HEK293 (cell line): ENCODE results near the gene PPP1R1C.
A peak's percentile ranks its signal among the peaks of the same experiment; 100 is the strongest.

ENCODE experiments used
- BCL11B ChIP-seq: fragments of 450-650 bp; formaldehyde crosslinking; IDR thresholded peaks from 2 replicates; pipeline ENCODE4 v1.5.1; 2016; ENCODE audit warnings: low read depth, missing biosample characterization, missing genetic modification characterization
- FEZF1 ChIP-seq: fragments of 450-650 bp; formaldehyde crosslinking; IDR thresholded peaks from 2 replicates; pipeline ENCODE4 v1.5.1; 2016; ENCODE audit warnings: missing biosample characterization, missing genetic modification characterization
- GLI2 ChIP-seq: fragments of 450-650 bp; formaldehyde crosslinking; IDR thresholded peaks from 2 replicates; pipeline ENCODE4; 2017; ENCODE audit warnings: missing biosample characterization, missing genetic modification characterization, low read depth, borderline replicate concordance
- KLF9 ChIP-seq: fragments of 450-650 bp; formaldehyde crosslinking; IDR thresholded peaks from 2 replicates; pipeline ENCODE4 v1.5.1; 2016; ENCODE audit warnings: missing biosample characterization, missing genetic modification characterization, low read depth
- MZF1 ChIP-seq: fragments of 450-650 bp; formaldehyde crosslinking; IDR thresholded peaks from 2 replicates; pipeline ENCODE4 v1.5.1; 2017; ENCODE audit warnings: missing biosample characterization, missing genetic modification characterization, borderline replicate concordance
- SALL2 ChIP-seq: fragments of 450-650 bp; formaldehyde crosslinking; IDR thresholded peaks from 2 replicates; pipeline ENCODE4 v1.5.0; 2017; ENCODE audit warnings: missing biosample characterization, mild to moderate bottlenecking, missing genetic modification characterization, borderline replicate concordance
- SCRT1 ChIP-seq: fragments of 450-650 bp; formaldehyde crosslinking; IDR thresholded peaks from 2 replicates; pipeline ENCODE4 v1.5.1; 2016; ENCODE audit warnings: missing biosample characterization, missing genetic modification characterization, borderline replicate concordance
- ZBTB1 ChIP-seq: fragments of 450-650 bp; formaldehyde crosslinking; IDR thresholded peaks from 2 replicates; pipeline ENCODE4 v1.5.1; 2016; ENCODE audit warnings: missing biosample characterization, missing genetic modification characterization
- ZBTB17 ChIP-seq: fragments of 450-650 bp; formaldehyde crosslinking; IDR thresholded peaks from 2 replicates; pipeline ENCODE4 v1.5.1; 2016; ENCODE audit warnings: missing biosample characterization, missing genetic modification characterization
- ZNF140 ChIP-seq: fragments of 450-650 bp; formaldehyde crosslinking; IDR thresholded peaks from 2 replicates; pipeline ENCODE4 v1.5.1; 2016; ENCODE audit warnings: missing biosample characterization, missing genetic modification characterization
- ZNF302 ChIP-seq: fragments of 450-650 bp; formaldehyde crosslinking; IDR thresholded peaks from 2 replicates; pipeline ENCODE4 v1.5.1; 2016; ENCODE audit warnings: missing biosample characterization, missing genetic modification characterization, low read depth
- ZNF416 ChIP-seq: fragments of 450-650 bp; formaldehyde crosslinking; IDR thresholded peaks from 2 replicates; pipeline ENCODE4 v1.5.1; 2016; ENCODE audit warnings: missing biosample characterization, missing genetic modification characterization
- ZNF585B ChIP-seq: fragments of 450-650 bp; formaldehyde crosslinking; IDR thresholded peaks from 2 replicates; pipeline ENCODE4 v1.5.1; 2016; ENCODE audit warnings: missing biosample characterization, missing genetic modification characterization
- ZNF701 ChIP-seq: fragments of 450-650 bp; formaldehyde crosslinking; IDR thresholded peaks from 2 replicates; pipeline ENCODE4 v1.5.1; 2016; ENCODE audit warnings: missing biosample characterization, missing genetic modification characterization
- ZNF747 ChIP-seq: fragments of 450-650 bp; formaldehyde crosslinking; IDR thresholded peaks from 2 replicates; pipeline ENCODE4 v1.5.1; 2016; ENCODE audit warnings: missing biosample characterization, missing genetic modification characterization
- ZSCAN30 ChIP-seq: fragments of 450-650 bp; IDR thresholded peaks from 2 replicates; pipeline ENCODE4 v1.5.1; 2018; ENCODE audit warnings: missing biosample characterization, mild to moderate bottlenecking, missing genetic modification characterization, moderate library complexity
- TF ChIP-seq, protein P1 (sequence below): fragments of 450-650 bp; formaldehyde crosslinking; IDR thresholded peaks from 2 replicates; pipeline ENCODE4 v1.5.1; 2016; ENCODE audit warnings: missing biosample characterization, missing genetic modification characterization
- TF ChIP-seq, protein P2 (sequence below): fragments of 450-650 bp; formaldehyde crosslinking; IDR thresholded peaks from 2 replicates; pipeline ENCODE4 v1.5.1; 2016; ENCODE audit warnings: missing biosample characterization, missing genetic modification characterization
- TF ChIP-seq, protein P3 (sequence below): fragments of 450-650 bp; formaldehyde crosslinking; IDR thresholded peaks from 2 replicates; pipeline ENCODE4 v1.5.1; 2016; ENCODE audit warnings: missing biosample characterization, missing genetic modification characterization
- TF ChIP-seq, protein P4 (sequence below): fragments of 450-650 bp; formaldehyde crosslinking; IDR thresholded peaks from 2 replicates; pipeline ENCODE4 v1.5.1; 2016; ENCODE audit warnings: missing biosample characterization, missing genetic modification characterization
- TF ChIP-seq, protein P5 (sequence below): fragments of 450-650 bp; formaldehyde crosslinking; IDR thresholded peaks from 2 replicates; pipeline ENCODE4 v1.5.1; 2017; ENCODE audit warnings: missing biosample characterization, missing genetic modification characterization
- TF ChIP-seq, protein P6 (sequence below): fragments of 450-650 bp; formaldehyde crosslinking; IDR thresholded peaks from 2 replicates; pipeline ENCODE4 v1.5.1; 2016; ENCODE audit warnings: missing biosample characterization, missing genetic modification characterization
- TF ChIP-seq, protein P7 (sequence below): fragments of 450-650 bp; formaldehyde crosslinking; IDR thresholded peaks from 2 replicates; pipeline ENCODE4 v1.5.1; 2017; ENCODE audit warnings: missing biosample characterization, missing genetic modification characterization

The PPP1R1C gene

DNA sequence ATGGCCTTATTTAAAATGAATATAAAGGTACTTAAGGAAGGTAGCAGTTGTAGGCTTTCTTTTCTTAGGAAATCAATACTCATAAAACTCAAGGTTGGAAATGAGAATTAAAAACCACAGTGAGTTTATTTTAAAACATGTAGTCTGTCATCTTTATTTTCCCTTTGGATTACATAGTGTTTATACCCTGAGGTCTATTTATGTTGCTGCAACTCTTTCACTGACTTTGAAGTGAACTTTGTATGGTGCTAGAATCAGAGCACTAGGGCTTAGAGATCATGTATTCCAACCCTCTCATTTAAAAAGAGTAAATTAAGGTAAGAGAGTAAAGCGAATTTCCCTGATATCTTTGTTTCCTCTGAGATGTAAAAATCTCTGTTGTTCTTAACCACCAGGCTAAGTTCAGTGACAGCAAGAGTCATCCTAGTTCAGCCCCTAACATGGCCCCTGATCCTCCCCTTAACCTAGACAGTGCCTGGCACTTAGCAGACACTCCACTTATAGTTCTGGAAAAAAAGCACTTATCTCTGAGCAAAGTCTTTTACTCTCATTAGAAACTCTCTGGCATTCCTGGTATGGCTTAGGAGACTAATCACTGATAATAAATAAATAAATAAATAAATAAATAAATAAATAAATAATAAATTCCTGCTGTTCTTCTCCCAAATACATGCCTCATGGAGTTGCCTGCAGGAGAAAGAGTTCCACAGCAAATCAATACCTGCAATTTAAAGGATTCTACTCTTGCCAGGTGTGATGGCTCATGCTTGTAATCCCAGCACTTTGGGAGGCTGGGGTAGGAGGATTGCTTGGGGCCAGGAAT, 33.0 kb upstream of the PPP1R1C start (continued):
- TF ChIP-seq MZF1 (tag by site-specific recombination), result no peak
- TF ChIP-seq ZBTB1 (tag by site-specific recombination), result no peak
- TF ChIP-seq ZSCAN30 (tag by site-specific recombination), result no peak
- TF ChIP-seq ZNF585B (tag by site-specific recombination), result no peak
- TF ChIP-seq ZBTB17 (tag by site-specific recombination), result no peak
- no peak for TF ChIP-seq BCL11B (tag by site-specific recombination)
- no peak for TF ChIP-seq SALL2 (tag by site-specific recombination)
- no peak for TF ChIP-seq ZNF416 (tag by site-specific recombination)
- TF ChIP-seq SCRT1, result no peak
- no peak for TF ChIP-seq FEZF1
- TF ChIP-seq ZNF701 (tag by site-specific recombination), result no peak
- TF ChIP-seq, protein P1, sequence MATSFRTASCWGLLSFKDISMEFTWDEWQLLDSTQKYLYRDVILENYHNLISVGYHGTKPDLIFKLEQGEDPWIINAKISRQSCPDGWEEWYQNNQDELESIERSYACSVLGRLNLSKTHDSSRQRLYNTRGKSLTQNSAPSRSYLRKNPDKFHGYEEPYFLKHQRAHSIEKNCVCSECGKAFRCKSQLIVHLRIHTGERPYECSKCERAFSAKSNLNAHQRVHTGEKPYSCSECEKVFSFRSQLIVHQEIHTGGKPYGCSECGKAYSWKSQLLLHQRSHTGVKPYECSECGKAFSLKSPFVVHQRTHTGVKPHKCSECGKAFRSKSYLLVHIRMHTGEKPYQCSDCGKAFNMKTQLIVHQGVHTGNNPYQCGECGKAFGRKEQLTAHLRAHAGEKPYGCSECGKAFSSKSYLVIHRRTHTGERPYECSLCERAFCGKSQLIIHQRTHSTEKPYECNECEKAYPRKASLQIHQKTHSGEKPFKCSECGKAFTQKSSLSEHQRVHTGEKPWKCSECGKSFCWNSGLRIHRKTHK (tag by site-specific recombination), result no peak
- TF ChIP-seq KLF9 (tag by site-specific recombination), result no peak
- TF ChIP-seq, protein P2, sequence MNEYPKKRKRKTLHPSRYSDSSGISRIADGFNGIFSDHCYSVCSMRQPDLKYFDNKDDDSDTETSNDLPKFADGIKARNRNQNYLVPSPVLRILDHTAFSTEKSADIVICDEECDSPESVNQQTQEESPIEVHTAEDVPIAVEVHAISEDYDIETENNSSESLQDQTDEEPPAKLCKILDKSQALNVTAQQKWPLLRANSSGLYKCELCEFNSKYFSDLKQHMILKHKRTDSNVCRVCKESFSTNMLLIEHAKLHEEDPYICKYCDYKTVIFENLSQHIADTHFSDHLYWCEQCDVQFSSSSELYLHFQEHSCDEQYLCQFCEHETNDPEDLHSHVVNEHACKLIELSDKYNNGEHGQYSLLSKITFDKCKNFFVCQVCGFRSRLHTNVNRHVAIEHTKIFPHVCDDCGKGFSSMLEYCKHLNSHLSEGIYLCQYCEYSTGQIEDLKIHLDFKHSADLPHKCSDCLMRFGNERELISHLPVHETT (tag by site-specific recombination), result no peak
- TF ChIP-seq, protein P3, sequence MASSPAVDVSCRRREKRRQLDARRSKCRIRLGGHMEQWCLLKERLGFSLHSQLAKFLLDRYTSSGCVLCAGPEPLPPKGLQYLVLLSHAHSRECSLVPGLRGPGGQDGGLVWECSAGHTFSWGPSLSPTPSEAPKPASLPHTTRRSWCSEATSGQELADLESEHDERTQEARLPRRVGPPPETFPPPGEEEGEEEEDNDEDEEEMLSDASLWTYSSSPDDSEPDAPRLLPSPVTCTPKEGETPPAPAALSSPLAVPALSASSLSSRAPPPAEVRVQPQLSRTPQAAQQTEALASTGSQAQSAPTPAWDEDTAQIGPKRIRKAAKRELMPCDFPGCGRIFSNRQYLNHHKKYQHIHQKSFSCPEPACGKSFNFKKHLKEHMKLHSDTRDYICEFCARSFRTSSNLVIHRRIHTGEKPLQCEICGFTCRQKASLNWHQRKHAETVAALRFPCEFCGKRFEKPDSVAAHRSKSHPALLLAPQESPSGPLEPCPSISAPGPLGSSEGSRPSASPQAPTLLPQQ (tag by site-specific recombination), result no peak
- TF ChIP-seq, protein P4, sequence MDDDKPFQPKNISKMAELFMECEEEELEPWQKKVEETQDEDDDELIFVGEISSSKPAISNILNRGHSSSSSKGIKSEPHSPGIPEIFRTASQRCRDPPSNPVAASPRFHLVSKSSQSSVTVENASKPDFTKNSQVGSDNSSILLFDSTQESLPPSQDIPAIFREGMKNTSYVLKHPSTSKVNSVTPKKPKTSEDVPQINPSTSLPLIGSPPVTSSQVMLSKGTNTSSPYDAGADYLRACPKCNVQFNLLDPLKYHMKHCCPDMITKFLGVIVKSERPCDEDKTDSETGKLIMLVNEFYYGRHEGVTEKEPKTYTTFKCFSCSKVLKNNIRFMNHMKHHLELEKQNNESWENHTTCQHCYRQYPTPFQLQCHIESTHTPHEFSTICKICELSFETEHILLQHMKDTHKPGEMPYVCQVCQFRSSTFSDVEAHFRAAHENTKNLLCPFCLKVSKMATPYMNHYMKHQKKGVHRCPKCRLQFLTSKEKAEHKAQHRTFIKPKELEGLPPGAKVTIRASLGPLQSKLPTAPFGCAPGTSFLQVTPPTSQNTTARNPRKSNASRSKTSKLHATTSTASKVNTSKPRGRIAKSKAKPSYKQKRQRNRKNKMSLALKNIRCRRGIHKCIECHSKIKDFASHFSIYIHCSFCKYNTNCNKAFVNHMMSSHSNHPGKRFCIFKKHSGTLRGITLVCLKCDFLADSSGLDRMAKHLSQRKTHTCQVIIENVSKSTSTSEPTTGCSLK, result no peak
- TF ChIP-seq, protein P5, sequence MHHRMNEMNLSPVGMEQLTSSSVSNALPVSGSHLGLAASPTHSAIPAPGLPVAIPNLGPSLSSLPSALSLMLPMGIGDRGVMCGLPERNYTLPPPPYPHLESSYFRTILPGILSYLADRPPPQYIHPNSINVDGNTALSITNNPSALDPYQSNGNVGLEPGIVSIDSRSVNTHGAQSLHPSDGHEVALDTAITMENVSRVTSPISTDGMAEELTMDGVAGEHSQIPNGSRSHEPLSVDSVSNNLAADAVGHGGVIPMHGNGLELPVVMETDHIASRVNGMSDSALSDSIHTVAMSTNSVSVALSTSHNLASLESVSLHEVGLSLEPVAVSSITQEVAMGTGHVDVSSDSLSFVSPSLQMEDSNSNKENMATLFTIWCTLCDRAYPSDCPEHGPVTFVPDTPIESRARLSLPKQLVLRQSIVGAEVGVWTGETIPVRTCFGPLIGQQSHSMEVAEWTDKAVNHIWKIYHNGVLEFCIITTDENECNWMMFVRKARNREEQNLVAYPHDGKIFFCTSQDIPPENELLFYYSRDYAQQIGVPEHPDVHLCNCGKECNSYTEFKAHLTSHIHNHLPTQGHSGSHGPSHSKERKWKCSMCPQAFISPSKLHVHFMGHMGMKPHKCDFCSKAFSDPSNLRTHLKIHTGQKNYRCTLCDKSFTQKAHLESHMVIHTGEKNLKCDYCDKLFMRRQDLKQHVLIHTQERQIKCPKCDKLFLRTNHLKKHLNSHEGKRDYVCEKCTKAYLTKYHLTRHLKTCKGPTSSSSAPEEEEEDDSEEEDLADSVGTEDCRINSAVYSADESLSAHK (tag by site-specific recombination), result no peak
- TF ChIP-seq ZNF140, result peak; percentile 37; the same call in 1 of the 2 replicates
- TF ChIP-seq ZNF302, result no peak
- TF ChIP-seq, protein P6, sequence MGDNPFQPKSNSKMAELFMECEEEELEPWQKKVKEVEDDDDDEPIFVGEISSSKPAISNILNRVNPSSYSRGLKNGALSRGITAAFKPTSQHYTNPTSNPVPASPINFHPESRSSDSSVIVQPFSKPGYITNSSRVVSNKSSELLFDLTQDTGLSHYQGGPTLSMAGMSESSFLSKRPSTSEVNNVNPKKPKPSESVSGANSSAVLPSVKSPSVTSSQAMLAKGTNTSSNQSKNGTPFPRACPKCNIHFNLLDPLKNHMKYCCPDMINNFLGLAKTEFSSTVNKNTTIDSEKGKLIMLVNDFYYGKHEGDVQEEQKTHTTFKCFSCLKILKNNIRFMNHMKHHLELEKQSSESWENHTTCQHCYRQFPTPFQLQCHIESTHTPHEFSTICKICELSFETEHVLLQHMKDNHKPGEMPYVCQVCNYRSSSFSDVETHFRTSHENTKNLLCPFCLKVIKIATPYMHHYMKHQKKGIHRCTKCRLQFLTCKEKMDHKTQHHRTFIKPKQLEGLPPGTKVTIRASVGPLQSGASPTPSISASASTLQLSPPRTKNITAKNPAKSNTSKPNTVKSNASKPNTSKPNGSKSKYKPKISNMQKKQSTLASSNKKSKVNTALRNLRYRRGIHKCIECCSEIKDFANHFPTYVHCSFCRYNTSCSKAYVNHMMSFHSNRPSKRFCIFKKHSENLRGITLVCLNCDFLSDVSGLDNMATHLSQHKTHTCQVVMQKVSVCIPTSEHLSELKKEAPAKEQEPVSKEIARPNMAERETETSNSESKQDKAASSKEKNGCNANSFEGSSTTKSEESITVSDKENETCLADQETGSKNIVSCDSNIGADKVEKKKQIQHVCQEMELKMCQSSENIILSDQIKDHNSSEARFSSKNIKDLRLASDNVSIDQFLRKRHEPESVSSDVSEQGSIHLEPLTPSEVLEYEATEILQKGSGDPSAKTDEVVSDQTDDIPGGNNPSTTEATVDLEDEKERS (tag by site-specific recombination), result no peak
- no peak for TF ChIP-seq GLI2 (tag by site-specific recombination)
- TF ChIP-seq ZNF747, result no peak
- TF ChIP-seq, protein P7, sequence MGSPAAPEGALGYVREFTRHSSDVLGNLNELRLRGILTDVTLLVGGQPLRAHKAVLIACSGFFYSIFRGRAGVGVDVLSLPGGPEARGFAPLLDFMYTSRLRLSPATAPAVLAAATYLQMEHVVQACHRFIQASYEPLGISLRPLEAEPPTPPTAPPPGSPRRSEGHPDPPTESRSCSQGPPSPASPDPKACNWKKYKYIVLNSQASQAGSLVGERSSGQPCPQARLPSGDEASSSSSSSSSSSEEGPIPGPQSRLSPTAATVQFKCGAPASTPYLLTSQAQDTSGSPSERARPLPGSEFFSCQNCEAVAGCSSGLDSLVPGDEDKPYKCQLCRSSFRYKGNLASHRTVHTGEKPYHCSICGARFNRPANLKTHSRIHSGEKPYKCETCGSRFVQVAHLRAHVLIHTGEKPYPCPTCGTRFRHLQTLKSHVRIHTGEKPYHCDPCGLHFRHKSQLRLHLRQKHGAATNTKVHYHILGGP (tag by site-specific recombination), result no peak
